DMS 273 treated with DMSO at 0.1 percent for 48 hours (cell line): ENCODE data around the gene NID1.

Experiments used
- DNase-seq: peaks from one replicate; lab custom pipeline; 2025; lab: John Stamatoyannopoulos, UW

Gene NID1, protein sequence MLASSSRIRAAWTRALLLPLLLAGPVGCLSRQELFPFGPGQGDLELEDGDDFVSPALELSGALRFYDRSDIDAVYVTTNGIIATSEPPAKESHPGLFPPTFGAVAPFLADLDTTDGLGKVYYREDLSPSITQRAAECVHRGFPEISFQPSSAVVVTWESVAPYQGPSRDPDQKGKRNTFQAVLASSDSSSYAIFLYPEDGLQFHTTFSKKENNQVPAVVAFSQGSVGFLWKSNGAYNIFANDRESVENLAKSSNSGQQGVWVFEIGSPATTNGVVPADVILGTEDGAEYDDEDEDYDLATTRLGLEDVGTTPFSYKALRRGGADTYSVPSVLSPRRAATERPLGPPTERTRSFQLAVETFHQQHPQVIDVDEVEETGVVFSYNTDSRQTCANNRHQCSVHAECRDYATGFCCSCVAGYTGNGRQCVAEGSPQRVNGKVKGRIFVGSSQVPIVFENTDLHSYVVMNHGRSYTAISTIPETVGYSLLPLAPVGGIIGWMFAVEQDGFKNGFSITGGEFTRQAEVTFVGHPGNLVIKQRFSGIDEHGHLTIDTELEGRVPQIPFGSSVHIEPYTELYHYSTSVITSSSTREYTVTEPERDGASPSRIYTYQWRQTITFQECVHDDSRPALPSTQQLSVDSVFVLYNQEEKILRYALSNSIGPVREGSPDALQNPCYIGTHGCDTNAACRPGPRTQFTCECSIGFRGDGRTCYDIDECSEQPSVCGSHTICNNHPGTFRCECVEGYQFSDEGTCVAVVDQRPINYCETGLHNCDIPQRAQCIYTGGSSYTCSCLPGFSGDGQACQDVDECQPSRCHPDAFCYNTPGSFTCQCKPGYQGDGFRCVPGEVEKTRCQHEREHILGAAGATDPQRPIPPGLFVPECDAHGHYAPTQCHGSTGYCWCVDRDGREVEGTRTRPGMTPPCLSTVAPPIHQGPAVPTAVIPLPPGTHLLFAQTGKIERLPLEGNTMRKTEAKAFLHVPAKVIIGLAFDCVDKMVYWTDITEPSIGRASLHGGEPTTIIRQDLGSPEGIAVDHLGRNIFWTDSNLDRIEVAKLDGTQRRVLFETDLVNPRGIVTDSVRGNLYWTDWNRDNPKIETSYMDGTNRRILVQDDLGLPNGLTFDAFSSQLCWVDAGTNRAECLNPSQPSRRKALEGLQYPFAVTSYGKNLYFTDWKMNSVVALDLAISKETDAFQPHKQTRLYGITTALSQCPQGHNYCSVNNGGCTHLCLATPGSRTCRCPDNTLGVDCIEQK

DNA sequence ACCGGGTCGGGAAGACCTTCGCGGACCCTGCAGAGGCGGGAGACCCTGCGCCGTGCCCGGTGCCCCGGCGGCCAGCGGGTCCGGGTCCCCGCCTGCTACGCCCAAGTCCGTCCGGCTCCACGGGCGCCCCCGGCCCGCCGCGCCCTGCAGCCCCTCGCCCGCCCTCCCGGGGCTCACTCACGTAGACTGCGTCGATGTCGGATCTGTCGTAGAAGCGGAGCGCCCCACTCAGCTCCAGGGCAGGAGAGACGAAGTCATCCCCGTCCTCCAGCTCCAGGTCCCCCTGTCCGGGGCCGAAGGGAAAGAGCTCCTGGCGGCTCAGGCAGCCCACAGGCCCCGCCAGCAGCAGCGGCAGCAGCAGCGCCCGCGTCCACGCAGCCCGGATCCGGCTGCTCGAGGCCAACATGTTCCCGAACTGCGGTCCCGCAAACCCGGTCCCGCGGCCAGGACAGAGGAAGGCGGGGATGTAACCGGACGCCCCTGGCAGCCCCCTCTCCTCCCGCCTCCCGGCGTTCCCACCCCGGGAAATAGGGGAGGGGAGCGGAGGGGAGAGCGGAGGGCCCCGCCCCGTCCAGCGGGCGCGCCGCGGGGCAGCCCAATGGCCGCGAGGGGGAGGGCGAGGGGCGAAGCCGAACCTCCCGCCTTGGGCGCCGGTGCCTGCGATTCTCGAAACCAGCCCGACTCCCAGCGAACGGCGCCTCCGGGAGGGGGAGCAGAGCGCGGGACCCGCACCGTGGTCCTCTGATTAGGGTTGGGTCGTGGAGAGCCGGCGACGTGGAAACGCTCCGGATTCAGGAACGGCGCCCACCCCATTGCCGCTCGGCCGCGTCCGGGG is at the start of gene NID1:
NID1 (minus strand) TSS at position 417 of the 835 bp plus-strand sequence; CDS start at position 406, 11 bp downstream.
- DNase-seq: no peak

DNA sequence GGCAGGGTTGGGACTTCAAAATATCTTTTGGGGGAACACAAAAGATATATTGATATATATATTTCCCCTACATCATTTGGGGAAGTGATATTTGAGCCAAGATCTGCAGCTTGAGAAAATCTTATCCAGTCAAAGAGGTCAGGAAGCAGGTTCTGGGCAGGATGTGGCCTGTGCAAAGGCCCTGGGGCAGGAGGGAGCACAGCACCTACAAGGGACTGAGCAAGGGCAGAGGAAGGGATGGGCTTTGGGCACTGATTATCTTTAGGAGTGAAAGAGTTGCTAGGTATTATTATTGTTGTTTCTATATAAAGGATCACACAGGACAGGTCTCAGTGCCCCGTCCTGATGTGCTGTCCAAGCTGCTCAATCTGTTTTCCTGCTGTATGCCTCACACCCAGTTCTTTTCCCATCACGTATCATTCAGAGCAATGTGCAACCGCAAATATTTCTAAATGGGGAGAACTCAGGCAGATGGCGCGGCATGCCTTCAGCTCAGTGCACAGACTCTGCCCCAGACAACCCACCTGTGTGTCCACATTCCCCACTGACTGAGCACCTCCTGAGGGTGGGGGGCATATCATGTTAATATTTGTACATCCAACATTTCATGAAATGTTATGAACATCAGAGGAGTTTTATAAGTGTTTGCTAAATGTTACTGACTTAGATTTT is 49.3 kb upstream of the NID1 start:
- DNase-seq: no peak

DNA sequence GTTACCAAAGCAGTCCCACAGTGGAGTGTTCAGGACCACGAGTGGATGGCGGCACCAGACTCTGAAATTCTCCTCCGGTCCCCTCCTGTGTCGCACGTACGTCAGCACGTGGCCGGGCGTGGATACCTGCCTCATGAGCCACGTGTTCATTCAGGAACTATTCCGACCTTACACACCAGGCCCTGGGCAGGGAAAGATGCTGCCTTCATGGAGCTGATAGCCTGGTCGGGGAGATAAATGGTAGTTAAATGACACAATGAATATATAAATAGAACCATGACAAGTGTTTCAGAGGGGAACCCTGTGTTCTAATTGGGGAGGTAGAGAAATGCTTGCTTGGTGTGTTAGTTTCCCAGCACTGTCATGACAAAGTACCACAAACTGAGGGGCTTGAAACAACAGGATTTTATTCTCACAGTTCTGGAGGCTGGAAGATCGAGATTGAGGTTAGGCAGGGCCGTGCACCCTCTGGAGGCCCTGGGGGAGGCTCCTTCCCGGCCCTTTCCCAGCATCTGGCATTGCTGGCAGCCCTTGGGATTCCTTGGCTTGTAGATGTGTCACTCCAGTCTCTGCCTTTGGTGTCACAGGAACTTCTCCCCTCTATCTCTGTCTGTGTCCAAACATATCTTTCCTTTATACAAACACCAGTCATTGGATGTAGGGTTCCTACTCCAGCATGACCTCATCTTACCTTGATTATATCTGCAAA is 48.6 kb upstream of the NID1 start:
- DNase-seq: no peak

DNA sequence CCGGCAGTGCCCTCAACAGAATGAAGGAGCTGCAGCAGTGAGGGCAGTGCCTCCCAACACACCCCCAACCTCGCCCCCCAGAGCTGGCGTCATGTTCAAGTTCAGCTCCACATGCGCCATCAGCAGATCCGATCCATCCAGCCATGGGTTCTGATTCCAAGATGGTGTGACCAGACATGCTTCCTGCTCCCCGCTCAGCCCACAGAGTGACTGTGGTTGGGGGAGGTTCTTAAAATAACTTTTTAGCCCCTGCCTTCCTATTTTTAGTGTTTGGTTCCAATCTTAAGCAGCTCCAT is 47.4 kb upstream of the NID1 start:
- no peak for DNase-seq

DNA sequence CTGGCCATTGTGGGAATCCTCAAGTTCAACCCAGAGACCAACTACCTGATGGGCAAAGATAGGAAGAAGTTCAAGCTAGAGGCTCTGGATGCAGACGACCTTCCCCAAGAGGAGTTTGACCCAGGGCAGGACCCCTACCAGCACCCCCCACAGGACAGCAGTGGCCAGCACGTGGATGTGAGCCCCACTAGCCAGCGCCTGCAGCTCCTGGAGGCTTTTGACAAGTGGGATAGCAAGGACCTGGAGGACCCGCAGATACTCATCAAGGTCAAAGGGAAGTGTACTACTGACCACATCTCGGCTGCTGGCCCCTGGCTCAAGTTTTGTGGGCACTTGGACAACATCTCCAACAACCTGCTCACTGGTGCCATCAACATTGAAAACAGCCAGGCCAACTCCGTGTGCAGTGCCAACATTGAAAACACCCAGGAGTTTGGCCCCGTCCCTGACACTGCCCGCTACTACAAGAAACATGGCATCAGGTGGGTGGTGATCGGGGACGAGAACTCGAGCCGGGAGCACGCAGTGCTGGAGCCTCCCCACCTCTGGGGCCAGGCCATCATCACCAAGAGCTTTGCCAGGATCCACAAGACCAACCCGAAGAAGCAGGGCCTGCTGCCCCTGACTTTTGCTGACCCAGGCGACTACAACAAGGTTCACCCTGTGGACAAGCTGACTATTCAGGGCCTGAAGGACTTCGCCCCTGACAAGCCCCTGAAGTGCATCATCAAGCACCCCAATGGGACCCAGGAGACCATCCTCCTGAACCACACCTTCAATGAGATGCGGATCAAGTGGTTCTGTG is 46.8 kb upstream of the NID1 start:
- DNase-seq: no peak

DNA sequence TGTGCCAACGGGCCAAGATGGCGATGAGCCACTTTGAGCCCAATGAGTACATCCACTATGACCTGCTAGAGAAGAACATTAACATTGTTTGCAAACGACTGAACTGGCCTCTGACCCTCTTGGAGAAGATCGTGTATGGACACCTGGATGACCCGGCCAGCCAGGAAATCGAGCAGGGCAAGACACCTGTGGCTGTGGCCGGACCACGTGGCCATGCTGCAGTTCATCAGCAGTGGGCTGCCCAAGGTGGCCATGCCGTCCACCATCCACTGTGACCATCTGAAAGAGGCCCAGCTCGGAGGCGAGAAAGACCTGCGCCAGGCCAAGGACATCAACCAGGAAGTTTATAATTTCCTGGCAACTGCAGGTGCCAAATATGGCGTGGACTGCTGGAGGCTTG is 45.2 kb upstream of the NID1 start:
- DNase-seq: no peak

DNA sequence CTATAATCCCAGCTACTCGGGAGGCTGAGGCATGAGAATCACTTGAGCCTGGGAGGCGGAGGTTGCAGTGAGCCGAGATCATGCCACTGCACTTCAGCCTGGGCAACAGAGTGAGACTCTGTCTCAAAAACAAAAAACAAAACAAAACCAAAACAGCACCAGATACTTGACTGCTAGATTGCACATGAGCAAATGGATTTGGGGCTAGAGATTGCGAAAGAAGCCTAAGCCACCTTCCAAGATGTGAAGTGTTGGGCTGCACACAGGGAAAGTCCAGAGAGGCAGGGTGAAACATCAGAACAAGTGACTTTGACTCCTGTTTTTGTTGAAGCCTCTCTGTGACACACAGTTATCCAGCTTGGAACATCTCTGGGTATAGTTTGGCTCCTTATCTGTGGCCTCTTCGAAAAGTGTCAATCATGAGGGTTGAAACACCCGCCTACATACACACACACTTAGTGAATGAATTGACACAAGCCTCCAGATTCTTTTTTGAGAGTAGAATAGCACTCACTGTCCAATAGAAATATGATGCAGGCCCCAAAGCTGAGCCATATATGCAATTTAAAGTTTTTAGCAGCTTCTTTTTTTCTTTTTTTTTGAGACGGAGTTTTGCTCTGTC is 43.2 kb upstream of the NID1 start:
- no peak for DNase-seq

DNA sequence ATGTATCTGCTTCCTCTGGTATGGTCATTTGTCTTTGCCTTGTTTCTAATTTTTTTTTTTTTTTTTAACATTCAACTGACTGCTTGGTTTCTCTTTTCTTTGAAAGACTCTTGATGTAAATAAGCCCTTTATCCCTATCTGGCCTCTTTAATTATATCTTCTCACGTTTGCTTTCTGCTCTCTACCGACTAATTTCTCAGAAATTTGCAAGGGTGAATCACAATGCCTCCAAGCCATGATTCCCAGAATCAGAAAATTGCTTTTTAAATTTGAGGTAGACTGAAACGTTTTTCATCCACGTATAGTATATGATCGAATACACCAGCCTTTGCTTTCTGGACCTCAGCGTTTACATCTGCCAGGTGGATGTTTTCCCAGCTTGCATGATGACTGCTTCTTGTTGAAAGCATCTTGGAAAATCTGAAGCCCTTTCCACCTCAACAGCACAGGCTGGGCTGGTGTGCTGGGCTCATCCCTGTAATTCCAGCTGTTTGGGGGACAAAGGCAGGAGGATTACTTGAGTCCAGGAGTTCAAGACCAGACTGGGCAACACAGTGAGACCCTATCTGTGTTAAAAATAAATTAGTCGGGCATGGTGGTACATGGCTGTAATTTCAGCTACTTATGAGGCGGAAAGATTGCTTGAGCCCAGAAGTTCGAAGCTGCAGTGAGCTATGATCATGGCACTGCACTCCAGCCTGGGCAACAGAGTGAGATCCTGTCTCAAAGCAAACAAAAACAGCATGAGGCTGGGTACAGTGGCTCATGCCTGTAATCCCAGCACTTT is 42.4 kb upstream of the NID1 start:
- DNase-seq: no peak

DNA sequence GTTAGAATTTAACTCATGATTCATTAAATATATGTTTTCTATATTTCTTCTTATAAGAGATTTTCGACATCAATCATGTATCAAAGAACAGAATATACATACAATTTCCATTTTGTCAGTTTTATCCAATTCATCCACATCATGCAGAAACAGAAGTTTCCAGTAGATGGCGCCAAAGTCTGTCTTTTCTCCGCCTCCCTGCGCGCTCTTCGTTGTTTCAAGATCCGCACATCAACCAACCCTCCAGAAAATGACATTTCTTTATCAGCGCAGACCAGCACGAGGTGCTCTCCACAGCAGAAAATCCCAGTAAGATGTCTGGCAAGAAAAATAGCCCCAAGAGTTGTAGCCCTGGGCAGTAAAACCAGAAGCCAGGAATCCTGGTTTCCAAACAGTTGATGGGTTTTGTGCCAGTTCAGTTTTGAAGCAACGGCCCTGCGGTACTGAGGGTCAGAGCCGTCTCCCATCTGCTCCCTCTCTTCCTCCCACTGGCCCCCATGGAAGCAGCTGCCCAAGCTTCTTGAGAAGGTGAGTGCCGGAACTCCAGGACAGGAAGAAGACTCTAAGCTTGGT is 38.8 kb upstream of the NID1 start:
- no peak for DNase-seq

DNA sequence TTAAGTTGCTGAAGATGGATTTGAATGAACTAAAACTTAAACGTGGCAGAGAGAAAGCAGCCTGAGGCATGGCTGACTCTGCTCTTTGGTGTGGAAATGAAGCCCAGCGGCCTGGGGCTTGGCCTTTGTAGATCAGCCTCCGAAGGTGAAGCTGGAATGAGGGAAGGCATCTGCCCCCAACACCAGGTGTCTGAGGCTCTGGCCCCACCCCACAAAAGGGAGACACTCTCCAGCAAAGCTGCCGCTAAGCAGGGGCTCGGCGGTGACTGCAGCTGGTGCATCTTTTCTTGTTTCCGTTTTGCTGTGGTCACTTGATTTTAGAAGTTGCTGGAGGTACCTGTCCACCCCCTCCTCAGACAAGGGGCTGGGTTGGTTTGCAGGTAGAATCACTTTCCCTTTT is 38.2 kb upstream of the NID1 start:
- DNase-seq: no peak

DNA sequence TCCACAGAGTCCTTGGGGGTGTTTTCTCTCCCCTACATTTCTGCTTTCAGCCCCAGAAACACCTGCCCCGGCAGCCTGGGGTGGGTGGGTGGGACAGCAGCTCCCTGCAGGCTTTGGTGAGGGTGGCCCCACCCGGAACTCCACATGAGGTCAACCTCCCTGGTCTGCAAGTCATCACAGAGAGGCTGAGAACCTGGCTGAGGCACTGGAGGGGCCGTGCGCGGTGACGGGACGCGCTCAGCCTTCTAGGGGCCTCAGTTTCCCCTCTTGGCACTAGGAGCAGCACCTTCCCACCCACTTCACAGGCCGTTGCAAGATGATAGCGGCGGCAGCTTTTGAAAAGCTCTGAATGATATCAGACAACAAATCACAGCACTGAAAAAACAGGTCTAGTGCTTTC is 37.7 kb upstream of the NID1 start:
- DNase-seq: no peak

DNA sequence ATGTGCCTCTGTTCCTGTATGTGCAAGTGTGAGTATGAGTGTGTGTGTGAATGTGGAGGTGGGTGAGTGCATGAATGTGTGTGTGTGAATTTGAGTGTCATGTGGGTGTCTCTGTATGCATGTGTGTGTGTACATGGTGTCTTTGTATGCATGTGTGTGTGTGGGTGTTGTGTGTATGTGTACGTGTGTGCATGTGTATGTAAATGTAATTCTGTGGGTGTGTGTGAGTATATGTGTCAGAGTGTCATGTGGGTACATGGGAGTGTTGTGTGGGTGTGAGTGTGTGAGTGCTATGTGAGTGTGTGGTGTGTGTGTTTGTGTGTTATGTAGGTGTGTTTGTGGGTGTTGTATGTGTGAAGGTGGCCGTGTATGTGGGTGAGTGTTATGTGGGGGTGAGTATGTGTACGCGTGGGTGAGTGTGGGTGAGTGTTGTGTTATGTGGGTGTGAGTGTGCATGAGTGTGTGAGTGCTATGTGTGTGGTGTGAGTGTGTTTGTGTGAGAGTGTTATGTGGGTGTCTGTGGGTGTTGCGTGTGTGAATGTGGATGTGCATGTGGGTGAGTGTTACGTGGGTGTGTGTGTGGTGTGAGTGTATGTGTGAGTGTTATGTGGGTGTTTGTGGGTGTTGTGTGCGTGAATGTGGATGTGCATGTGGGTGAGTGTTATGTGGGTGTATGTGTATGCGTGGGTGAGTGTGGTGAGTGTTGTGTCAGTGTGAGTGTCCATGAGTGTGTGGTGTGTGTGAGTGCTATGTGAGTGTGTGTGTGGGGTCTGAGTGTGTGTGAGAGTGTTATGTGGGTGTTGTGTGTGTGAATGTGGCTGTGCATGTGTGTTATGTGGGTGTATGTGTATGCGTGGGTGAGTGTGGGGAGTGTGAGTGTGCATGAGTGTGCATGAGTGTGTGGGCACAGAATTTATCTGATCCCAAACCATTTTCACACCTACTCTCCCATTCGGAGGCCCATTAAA is 36.6 kb upstream of the NID1 start:
- DNase-seq: no peak

DNA sequence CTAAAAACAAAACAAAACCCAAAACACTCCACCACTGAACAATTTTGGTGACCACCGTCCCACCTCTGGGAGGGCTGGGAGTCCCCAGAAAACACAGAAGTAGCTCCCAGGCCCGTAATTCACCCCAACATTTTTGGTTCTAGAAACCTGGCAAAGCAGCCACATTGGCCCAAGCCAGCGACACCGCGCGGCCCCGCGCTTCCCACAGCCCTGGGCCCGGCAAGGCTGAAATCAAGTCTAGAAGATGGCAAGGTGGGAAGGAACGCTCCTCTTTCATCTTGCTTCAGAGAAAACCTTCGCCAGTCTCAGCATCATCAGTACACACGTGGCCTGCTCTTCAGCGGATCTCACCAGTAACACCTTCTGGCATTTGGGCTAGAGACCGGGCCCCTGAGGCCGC is 35.9 kb upstream of the NID1 start:
- DNase-seq: no peak

DNA sequence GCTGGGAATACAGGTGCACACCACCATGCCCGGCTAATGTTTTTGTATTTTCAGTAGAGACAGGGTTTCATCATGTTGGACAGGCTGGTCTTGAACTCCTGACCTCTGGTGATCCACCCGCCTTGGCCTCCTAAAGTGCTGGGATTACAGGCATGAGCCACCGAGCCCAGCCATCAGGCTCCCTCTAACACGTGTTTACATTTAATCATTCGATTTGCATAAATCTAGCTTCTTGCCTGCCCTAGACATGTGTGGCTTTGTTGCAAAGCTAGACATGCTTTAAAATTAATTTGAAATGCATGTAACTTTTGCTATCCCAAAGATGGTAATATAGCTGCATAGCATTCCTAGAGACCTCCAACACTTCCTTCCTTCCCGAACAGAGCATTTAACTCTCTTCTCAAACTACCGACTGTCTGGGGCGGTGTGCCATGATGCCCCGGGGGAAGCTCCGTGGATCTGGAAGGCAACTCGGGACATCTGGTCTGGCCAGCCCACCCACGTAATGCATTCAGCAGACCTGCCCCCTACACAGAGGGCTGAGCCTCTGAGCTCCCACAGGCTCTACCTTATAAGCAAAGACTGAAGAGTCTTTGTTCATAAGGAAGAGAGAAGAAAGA is 34.6 kb upstream of the NID1 start:
- peak; percentile 23 for DNase-seq

DNA sequence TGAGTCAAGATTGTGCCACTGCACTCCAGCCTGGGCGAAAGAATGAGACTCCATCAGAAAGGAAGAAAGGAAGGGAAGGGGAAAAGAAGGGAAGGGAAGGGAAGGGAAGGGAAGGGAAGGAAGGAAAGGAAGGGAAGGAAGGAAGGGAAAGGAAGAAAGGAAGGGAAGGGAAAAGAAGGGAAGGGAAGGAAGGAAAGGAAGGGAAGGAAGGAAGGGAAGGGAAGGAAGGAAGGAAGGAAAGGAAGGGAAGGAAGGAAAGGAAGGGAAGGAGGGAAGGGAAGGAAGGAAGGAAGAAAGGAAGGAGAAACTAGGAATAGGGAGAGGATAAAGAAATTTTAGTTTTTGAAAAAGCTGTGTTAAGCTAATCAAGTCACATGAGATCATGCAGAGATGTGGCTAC is 33.4 kb upstream of the NID1 start:
- DNase-seq: no peak
